Duodenal mucosa (tissue), 2 donors: Measurements from ENCODE around the gene TRAF5.

ENCODE experiments used
- H3K27ac ChIP-seq: one replicate; pipeline ENCODE4 v1.7.0; 2013; ENCODE audit warnings: low read depth, low read length
- H3K27me3 ChIP-seq, 2 donors: one replicate each; pipeline ENCODE4 v1.7.0; 2013; ENCODE audit warnings: low read length in 2 of 2, control low read depth in 1 of 2; ENCODE audit not compliant: insufficient read depth in 2 of 2, control insufficient read depth in 1 of 2
- H3K36me3 ChIP-seq, 2 donors: one replicate each; pipeline ENCODE4 v1.7.0; 2013; ENCODE audit warnings: low read length in 2 of 2, control low read depth in 1 of 2; ENCODE audit not compliant: insufficient read depth in 2 of 2, control insufficient read depth in 1 of 2
- H3K4me1 ChIP-seq, 2 donors: one replicate each; pipeline ENCODE4 v1.7.0; 2013; ENCODE audit warnings: low read length in 2 of 2, control low read depth in 1 of 2; ENCODE audit not compliant: insufficient read depth in 2 of 2, control insufficient read depth in 1 of 2
- H3K4me3 ChIP-seq, 2 donors: one replicate each; pipeline ENCODE4 v1.7.0; 2013; ENCODE audit warnings: low read length in 2 of 2, low read depth in 1 of 2
- H3K9ac ChIP-seq, 2 donors: one replicate each; pipeline ENCODE4 v1.7.0; 2013; ENCODE audit warnings: low read length in 2 of 2, low read depth in 1 of 2
- H3K9me3 ChIP-seq, 2 donors: one replicate each; pipeline ENCODE4 v1.7.0; 2013; ENCODE audit warnings: low read length in 2 of 2, control low read depth in 1 of 2; ENCODE audit not compliant: control insufficient read depth in 1 of 2

TRAF5 gene

DNA sequence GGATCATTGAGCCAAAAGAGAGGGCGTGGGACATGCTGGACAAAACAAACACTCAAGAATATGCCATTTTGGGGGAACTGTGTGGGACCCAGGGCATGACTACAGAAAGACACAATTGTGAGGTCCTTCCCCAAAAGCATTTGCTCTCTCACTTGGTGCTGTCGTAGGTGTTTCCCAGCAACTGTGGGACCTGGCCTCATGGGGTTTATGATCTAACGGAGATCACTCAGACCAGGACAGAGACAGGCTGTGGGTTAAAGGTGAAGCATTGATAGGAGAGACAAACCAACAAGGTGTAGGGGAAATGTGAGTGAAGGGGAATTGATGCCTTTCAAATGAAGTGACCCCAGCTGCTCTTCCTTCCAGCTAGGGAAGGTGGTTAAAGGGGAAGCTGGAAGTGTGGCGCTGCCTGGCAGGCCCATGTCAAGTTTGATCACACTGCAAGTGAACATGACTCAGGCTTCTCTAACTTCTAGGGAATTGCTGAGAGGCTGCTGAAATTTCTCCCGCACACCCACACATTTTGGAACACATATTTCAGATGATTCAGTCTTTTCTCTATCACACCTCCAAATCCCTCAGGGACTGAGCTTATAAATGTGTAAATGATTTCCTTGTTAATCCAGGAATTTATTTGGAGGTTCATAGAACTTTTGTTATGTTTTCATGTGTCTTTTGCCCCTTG is 30.2 kb downstream of the TRAF5 start:
- Histone ChIP-seq H3K27ac (no peak overlapping the region), H3K9me3 (no peaks in the 10 kb centered on the region), H3K36me3 (peaks cover 17 to 25% of the 10 kb centered on the region in 2 donors), H3K4me1 (peaks cover 0 to 4% of the 10 kb centered on the region in 2 donors), H3K4me3 (no peak overlapping the region), H3K27me3 (no peaks in the 10 kb centered on the region), H3K9ac (no peak overlapping the region)

GRCh38 chr1:211358685-211359084 is 32.1 kb downstream of the TRAF5 start:
- Histone ChIP-seq H3K9me3 (no peaks in the 10 kb centered on the region), H3K9ac (no peak overlapping the region), H3K4me3 (no peak overlapping the region), H3K27me3 (no peaks in the 10 kb centered on the region), H3K27ac (no peak overlapping the region), H3K4me1 (no peaks in the 10 kb centered on the region), H3K36me3 (peaks cover 17 to 25% of the 10 kb centered on the region in 2 donors)

DNA sequence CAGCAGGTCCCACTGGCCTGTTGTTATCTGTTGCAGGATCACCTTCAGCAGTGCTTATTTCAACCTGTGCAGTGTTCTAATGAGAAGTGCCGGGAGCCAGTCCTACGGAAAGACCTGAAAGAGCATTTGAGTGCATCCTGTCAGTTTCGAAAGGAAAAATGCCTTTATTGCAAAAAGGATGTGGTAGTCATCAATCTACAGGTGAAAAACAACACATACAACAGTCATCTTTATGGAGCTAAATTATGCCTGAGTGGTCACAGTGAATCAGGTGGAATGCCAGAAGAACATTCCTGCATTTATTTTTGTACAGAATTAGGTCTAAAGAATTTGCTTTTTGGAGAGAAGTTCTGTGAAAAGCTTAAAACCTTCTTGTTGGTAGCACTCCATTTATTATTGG is 33.2 kb downstream of the TRAF5 start:
- Histone ChIP-seq H3K36me3 (peaks cover 17 to 25% of the 10 kb centered on the region in 2 donors), H3K9me3 (no peaks in the 10 kb centered on the region), H3K4me1 (no peaks in the 10 kb centered on the region), H3K9ac (no peak overlapping the region), H3K27me3 (no peaks in the 10 kb centered on the region), H3K27ac (no peak overlapping the region), H3K4me3 (no peak overlapping the region)

- Histone ChIP-seq H3K27ac (no peak overlapping the region), H3K9ac (no peak overlapping the region), H3K4me1 (no peaks in the 10 kb centered on the region), H3K4me3 (no peak overlapping the region), H3K36me3 (peaks cover 16 to 32% of the 10 kb centered on the region in 2 donors), H3K9me3 (no peaks in the 10 kb centered on the region), H3K27me3 (no peaks in the 10 kb centered on the region)
These were observed 34.6 kb downstream of the TRAF5 start for GRCh38 chr1:211361202-211361601.

DNA sequence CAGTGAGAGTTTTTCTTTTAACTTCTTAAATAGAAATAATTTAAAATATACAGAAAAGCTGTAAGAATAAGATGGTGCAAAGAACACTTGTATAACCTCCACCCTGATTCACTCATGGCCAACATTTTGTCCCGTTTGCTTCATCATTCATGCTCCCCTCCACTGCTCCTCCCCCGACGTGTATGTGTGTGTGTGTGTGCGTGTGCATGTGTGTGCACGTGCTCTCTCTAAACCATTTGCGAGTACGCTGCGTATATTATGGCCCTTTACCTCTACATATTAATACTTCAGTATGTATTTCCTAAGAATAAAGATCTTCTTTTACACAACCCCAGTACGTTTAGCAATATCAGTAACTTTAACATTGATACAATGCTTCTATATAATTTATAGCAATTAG is 43.0 kb downstream of the TRAF5 start:
- Histone ChIP-seq H3K9ac (no peak overlapping the region), H3K4me1 (no peaks in the 10 kb centered on the region), H3K9me3 (no peaks in the 10 kb centered on the region), H3K4me3 (no peak overlapping the region), H3K36me3 (peaks cover 0 to 31% of the 10 kb centered on the region in 2 donors), H3K27ac (no peak overlapping the region), H3K27me3 (no peaks in the 10 kb centered on the region)

- H3K9me3 ChIP-seq: no peaks in the 10 kb centered on the region
- H3K27ac ChIP-seq: no peak overlapping the region
- H3K27me3 ChIP-seq: no peaks in the 10 kb centered on the region
- no peak overlapping the region for H3K4me3 ChIP-seq
- H3K4me1 ChIP-seq: peaks cover 0 to 5% of the 10 kb centered on the region in 2 donors
- no peak overlapping the region for H3K9ac ChIP-seq
- H3K36me3 ChIP-seq: peaks cover 0 to 25% of the 10 kb centered on the region in 2 donors
These were observed 44.0 kb downstream of the TRAF5 start for GRCh38 chr1:211370669-211371068.

DNA sequence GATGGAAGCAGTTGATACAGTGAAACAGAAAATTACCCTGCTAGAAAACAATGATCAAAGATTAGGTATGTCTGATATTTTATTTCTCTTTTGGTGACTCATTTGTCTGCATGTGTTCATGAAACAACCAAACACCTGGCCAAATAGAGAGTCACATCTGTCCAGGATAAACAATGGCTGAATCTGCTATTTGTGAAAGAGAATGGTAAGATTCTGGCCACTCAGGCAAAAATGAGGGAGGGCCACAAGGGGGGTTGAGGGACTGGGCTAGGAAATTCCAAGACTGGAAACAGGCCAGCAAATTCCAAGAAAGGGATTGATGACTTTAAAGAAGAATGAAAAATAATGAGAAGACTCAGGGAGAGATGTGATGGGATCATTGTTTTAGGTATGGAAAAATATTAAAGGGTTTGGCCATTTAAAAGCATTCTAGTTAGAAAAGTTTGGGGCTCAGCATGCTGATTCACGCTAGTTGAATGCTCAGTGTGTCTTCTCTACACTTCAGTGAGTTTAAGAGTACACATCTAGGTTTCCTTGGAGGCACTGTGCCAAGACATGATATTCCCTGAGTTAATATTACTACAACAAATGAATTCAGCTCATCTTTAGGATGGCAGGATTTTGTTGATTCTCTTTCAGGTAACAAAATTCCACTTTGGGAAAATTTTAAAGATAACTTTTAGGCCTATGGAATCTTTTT is 44.9 kb downstream of the TRAF5 start:
- H3K9ac ChIP-seq: no peak overlapping the region

GRCh38 chr1:211372463-211372862 is 45.8 kb downstream of the TRAF5 start:
- no peak overlapping the region for H3K9ac ChIP-seq
- no peak overlapping the region for H3K27ac ChIP-seq
- H3K36me3 ChIP-seq: peaks cover 0 to 16% of the 10 kb centered on the region in 2 donors
- no peaks in the 10 kb centered on the region for H3K27me3 ChIP-seq
- no peak overlapping the region for H3K4me3 ChIP-seq
- no peaks in the 10 kb centered on the region for H3K9me3 ChIP-seq
- H3K4me1 ChIP-seq: peaks cover 0 to 5% of the 10 kb centered on the region in 2 donors

More for the DNA sequence above, 44.9 kb downstream of the TRAF5 start:
- H3K4me3 ChIP-seq: no peak overlapping the region
- peaks cover 0 to 5% of the 10 kb centered on the region in 2 donors for H3K4me1 ChIP-seq
- peaks cover 0 to 17% of the 10 kb centered on the region in 2 donors for H3K36me3 ChIP-seq
- no peaks in the 10 kb centered on the region for H3K27me3 ChIP-seq
- H3K27ac ChIP-seq: no peak overlapping the region
- no peaks in the 10 kb centered on the region for H3K9me3 ChIP-seq

DNA sequence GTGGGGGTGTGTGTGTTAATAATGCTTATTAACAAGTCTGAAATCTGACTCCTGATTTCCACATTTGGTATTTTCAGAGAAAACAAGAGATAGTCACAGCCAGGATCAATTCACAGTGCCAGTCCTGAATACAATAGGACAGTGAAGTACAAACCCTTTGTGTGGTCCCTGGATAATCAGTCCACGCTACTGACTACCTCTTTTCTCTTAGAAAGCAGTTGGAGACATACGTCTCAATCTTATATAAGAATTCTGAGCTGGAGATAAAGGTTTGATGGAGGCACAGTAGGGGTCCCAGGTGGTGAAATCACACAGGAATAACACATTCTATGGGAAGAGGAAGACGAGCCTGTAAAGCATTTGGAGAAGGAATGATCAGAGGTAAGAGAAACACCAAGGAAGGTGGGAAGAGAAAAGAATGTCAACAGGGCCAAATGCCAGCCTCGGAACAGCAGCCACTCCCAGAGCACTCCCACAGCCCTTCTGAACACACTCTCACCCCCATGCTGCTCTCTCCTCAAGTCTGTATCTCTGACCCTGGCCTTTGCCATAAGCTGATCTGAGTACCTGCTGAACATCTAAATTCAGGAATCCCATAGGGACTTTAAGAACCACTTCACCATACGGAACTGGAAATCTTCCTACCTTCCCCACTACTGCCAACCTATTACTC is 48.6 kb downstream of the TRAF5 start:
- Histone ChIP-seq H3K9ac (no peak overlapping the region), H3K9me3 (no peaks in the 10 kb centered on the region), H3K4me3 (no peak overlapping the region), H3K27me3 (no peaks in the 10 kb centered on the region), H3K36me3 (peaks cover 0 to 10% of the 10 kb centered on the region in 2 donors), H3K27ac (no peak overlapping the region), H3K4me1 (peaks cover 0 to 5% of the 10 kb centered on the region in 2 donors)

- no peak overlapping the region for H3K4me3 ChIP-seq
- H3K36me3 ChIP-seq: peaks cover 0 to 6% of the 10 kb centered on the region in 2 donors
- H3K27me3 ChIP-seq: no peaks in the 10 kb centered on the region
- H3K4me1 ChIP-seq: peaks cover 0 to 5% of the 10 kb centered on the region in 2 donors
- no peaks in the 10 kb centered on the region for H3K9me3 ChIP-seq
- H3K27ac ChIP-seq: no peak overlapping the region
- no peak overlapping the region for H3K9ac ChIP-seq
These were observed 49.3 kb downstream of the TRAF5 start for GRCh38 chr1:211375949-211376348.
